ENCODE measurements around the gene B3GAT1.

Gene B3GAT1

DNA sequence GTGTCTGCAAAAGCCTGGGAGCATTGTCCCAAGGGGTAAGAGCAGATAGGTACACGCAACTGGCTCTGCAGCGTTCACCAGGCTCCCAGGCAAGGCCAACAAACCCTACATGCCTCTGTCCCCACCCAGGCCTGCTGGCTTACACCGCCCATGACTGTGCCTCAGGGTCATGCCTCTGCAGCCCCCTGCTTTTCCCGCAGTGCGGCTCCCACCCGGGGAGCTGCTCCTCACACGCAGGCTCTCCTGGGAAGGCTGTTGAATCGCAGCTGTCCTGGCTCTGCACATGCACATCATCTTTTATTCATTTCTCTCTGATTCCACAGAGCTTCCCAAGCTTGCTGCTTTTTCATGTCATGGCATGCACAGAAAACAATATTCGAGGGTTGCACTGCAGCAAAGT lies 29.2 kb upstream of the B3GAT1 start:
- H3K4me3 ChIP-seq (ENCODE audit: low read depth, low read length): no peak overlapping the region
- no peaks in the 10 kb centered on the region for H3K4me1 ChIP-seq (ENCODE audit: control insufficient read depth, insufficient read depth, low read length, unreplicated experiment)
- no peak overlapping the region for H3K27ac ChIP-seq (ENCODE audit: low read depth, low read length)
- H3K79me2 ChIP-seq (ENCODE audit: control insufficient read depth, insufficient read depth, low read length, unreplicated experiment): no peaks in the 10 kb centered on the region
- no peak overlapping the region for H2AFZ ChIP-seq (ENCODE audit: low read length, unreplicated experiment)
- H3K36me3 ChIP-seq (ENCODE audit: insufficient read depth, low read length): no peaks in the 10 kb centered on the region
- no peaks in the 10 kb centered on the region for H3K27me3 ChIP-seq (ENCODE audit: insufficient read depth, low read length)

- Histone ChIP-seq H3K79me2 (ENCODE audit: control insufficient read depth, insufficient read depth, low read length, unreplicated experiment) (no peaks in the 10 kb centered on the region), H3K27ac (ENCODE audit: low read depth, low read length) (no peak overlapping the region), H3K4me3 (ENCODE audit: low read depth, low read length) (no peak overlapping the region), H3K4me1 (ENCODE audit: control insufficient read depth, insufficient read depth, low read length, unreplicated experiment) (no peaks in the 10 kb centered on the region), H3K36me3 (ENCODE audit: insufficient read depth, low read length) (no peaks in the 10 kb centered on the region), H2AFZ (ENCODE audit: low read length, unreplicated experiment) (no peak overlapping the region), H3K27me3 (ENCODE audit: insufficient read depth, low read length) (no peaks in the 10 kb centered on the region)
Measured at GRCh38 chr11:134440851-134441250, 28.8 kb upstream of the B3GAT1 start.

- Histone ChIP-seq H3K27ac (ENCODE audit: low read depth, low read length) (no peak overlapping the region), H3K4me1 (ENCODE audit: control insufficient read depth, insufficient read depth, low read length, unreplicated experiment) (no peaks in the 10 kb centered on the region), H3K79me2 (ENCODE audit: control insufficient read depth, insufficient read depth, low read length, unreplicated experiment) (no peaks in the 10 kb centered on the region), H3K4me3 (ENCODE audit: low read depth, low read length) (no peak overlapping the region), H3K27me3 (ENCODE audit: insufficient read depth, low read length) (no peaks in the 10 kb centered on the region), H3K36me3 (ENCODE audit: insufficient read depth, low read length) (no peaks in the 10 kb centered on the region), H2AFZ (ENCODE audit: low read length, unreplicated experiment) (no peak overlapping the region)
Measured at GRCh38 chr11:134438542-134439537, 26.8 kb upstream of the B3GAT1 start.

GRCh38 chr11:134437821-134438220 lies 25.8 kb upstream of the B3GAT1 start:
- no peaks in the 10 kb centered on the region for H3K79me2 ChIP-seq (ENCODE audit: control insufficient read depth, insufficient read depth, low read length, unreplicated experiment)
- no peaks in the 10 kb centered on the region for H3K27me3 ChIP-seq (ENCODE audit: insufficient read depth, low read length)
- H2AFZ ChIP-seq (ENCODE audit: low read length, unreplicated experiment): no peak overlapping the region
- no peaks in the 10 kb centered on the region for H3K4me1 ChIP-seq (ENCODE audit: control insufficient read depth, insufficient read depth, low read length, unreplicated experiment)
- no peak overlapping the region for H3K27ac ChIP-seq (ENCODE audit: low read depth, low read length)
- no peaks in the 10 kb centered on the region for H3K36me3 ChIP-seq (ENCODE audit: insufficient read depth, low read length)
- H3K4me3 ChIP-seq (ENCODE audit: low read depth, low read length): no peak overlapping the region

GRCh38 chr11:134436781-134437180 lies 24.7 kb upstream of the B3GAT1 start:
- no peaks in the 10 kb centered on the region for H3K36me3 ChIP-seq (ENCODE audit: insufficient read depth, low read length)
- H3K27me3 ChIP-seq (ENCODE audit: insufficient read depth, low read length): no peaks in the 10 kb centered on the region
- H3K79me2 ChIP-seq (ENCODE audit: control insufficient read depth, insufficient read depth, low read length, unreplicated experiment): no peaks in the 10 kb centered on the region
- H2AFZ ChIP-seq (ENCODE audit: low read length, unreplicated experiment): no peak overlapping the region
- no peak overlapping the region for H3K4me3 ChIP-seq (ENCODE audit: low read depth, low read length)
- H3K27ac ChIP-seq (ENCODE audit: low read depth, low read length): no peak overlapping the region
- no peaks in the 10 kb centered on the region for H3K4me1 ChIP-seq (ENCODE audit: control insufficient read depth, insufficient read depth, low read length, unreplicated experiment)

DNA sequence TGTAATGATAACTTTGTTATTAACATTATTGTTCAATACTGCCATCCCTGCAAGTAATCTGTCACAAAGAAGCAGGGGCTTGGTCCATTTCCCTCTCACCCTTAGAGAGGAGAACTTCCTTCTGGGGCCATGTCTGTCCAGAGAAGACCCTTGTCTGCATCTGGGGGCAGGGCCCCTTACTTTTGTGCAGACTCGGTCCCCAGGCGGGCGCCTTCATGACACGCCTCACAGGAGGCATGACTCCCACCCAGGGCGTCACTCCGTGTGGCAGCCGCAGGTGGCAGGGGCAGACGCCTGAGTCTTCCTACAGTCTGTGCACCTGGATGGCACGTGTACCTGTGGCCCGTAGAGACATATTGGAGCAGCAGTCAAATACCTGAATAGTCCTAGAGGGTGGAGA lies 21.8 kb upstream of the B3GAT1 start:
- Histone ChIP-seq H3K27me3 (ENCODE audit: insufficient read depth, low read length) (no peaks in the 10 kb centered on the region), H3K27ac (ENCODE audit: low read depth, low read length) (no peak overlapping the region), H3K79me2 (ENCODE audit: control insufficient read depth, insufficient read depth, low read length, unreplicated experiment) (no peaks in the 10 kb centered on the region), H3K4me1 (ENCODE audit: control insufficient read depth, insufficient read depth, low read length, unreplicated experiment) (no peaks in the 10 kb centered on the region), H2AFZ (ENCODE audit: low read length, unreplicated experiment) (no peak overlapping the region), H3K36me3 (ENCODE audit: insufficient read depth, low read length) (no peaks in the 10 kb centered on the region), H3K4me3 (ENCODE audit: low read depth, low read length) (no peak overlapping the region)

GRCh38 chr11:134433251-134433650 lies 21.2 kb upstream of the B3GAT1 start:
- no peaks in the 10 kb centered on the region for H3K4me1 ChIP-seq (ENCODE audit: control insufficient read depth, insufficient read depth, low read length, unreplicated experiment)
- H3K4me3 ChIP-seq (ENCODE audit: low read depth, low read length): no peak overlapping the region
- no peaks in the 10 kb centered on the region for H3K36me3 ChIP-seq (ENCODE audit: insufficient read depth, low read length)
- no peaks in the 10 kb centered on the region for H3K27me3 ChIP-seq (ENCODE audit: insufficient read depth, low read length)
- H2AFZ ChIP-seq (ENCODE audit: low read length, unreplicated experiment): no peak overlapping the region
- no peak overlapping the region for H3K27ac ChIP-seq (ENCODE audit: low read depth, low read length)
- no peaks in the 10 kb centered on the region for H3K79me2 ChIP-seq (ENCODE audit: control insufficient read depth, insufficient read depth, low read length, unreplicated experiment)

DNA sequence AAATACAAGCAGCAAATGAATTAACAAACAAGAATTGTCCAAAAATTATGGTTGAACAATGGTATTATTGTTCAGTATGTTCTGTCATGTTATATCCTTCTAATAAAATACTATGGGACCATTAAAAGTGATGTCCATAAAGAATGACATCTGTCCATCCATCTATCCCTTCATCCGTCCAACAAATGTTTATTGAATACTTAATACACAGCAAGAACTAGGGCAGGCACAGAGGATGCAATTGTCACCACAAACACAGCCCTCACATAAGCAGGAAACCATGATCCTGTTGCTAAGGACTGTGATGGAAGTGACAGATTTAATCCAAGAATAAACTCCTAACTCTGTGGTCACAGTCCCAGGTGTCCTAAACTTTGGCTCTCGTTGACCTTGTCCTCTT lies 20.7 kb upstream of the B3GAT1 start:
- Histone ChIP-seq H3K27me3 (ENCODE audit: insufficient read depth, low read length) (no peaks in the 10 kb centered on the region), H2AFZ (ENCODE audit: low read length, unreplicated experiment) (no peak overlapping the region), H3K27ac (ENCODE audit: low read depth, low read length) (no peak overlapping the region), H3K4me1 (ENCODE audit: control insufficient read depth, insufficient read depth, low read length, unreplicated experiment) (no peaks in the 10 kb centered on the region), H3K36me3 (ENCODE audit: insufficient read depth, low read length) (no peaks in the 10 kb centered on the region), H3K4me3 (ENCODE audit: low read depth, low read length) (no peak overlapping the region), H3K79me2 (ENCODE audit: control insufficient read depth, insufficient read depth, low read length, unreplicated experiment) (no peaks in the 10 kb centered on the region)

DNA sequence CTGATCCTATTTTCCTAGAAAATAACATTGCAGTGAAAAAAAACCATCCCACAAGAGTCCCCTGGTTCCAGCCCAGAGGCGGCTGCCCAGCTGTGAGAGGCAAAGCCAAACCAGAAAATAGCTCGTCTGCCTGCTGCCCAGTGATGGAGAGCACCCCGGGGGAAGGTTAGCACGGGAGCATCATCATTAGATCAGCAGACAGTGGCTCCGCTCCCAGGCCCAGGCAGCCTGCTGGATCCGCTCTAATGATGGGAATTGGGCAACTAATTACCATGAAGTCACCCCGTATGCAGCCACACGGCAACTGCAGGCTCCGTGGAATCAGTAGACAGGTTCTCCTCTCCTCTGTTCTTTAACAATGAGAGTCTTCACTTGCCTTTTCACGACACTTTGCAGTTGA lies 17.1 kb upstream of the B3GAT1 start:
- H3K36me3 ChIP-seq (ENCODE audit: insufficient read depth, low read length): no peaks in the 10 kb centered on the region
- no peak overlapping the region for H2AFZ ChIP-seq (ENCODE audit: low read length, unreplicated experiment)
- no peaks in the 10 kb centered on the region for H3K27me3 ChIP-seq (ENCODE audit: insufficient read depth, low read length)
- H3K4me1 ChIP-seq (ENCODE audit: control insufficient read depth, insufficient read depth, low read length, unreplicated experiment): no peaks in the 10 kb centered on the region
- no peaks in the 10 kb centered on the region for H3K79me2 ChIP-seq (ENCODE audit: control insufficient read depth, insufficient read depth, low read length, unreplicated experiment)
- no peak overlapping the region for H3K4me3 ChIP-seq (ENCODE audit: low read depth, low read length)
- no peak overlapping the region for H3K27ac ChIP-seq (ENCODE audit: low read depth, low read length)

DNA sequence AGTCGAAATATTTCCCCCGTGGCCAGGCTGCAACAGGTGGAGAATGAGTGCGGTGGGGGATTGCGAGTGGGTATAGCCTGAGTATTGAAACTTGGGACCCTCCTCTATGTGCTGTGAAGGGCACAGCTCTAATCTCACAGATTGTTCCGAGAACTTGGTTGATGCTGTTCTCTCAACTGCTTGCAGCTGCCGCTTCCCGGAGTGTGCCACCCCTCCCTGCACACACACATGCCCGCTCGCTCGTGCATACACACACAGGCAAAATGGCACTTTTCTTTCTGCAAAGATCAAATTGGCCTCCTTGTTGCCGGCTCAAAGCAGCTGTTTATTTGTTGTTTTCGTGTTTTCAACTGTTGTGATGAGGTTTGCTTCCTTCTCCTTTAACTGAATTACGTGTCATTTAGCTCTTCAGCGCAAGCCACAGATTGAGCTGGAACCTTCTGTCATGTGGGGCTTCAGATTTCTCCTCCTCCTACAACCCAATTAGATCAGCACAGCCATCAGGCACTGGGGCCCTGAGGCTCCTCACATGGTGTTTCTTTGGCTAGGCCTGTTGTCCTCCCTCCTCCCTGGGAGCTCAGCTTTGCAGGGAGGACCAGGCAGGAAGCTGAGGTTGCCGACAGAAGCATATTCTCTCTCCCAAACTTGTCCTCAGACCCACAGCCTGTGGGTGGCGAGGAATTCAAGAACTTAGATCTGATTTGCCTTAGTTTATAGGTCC lies 13.9 kb upstream of the B3GAT1 start:
- H3K4me3 ChIP-seq (ENCODE audit: low read depth, low read length): no peak overlapping the region
- no peaks in the 10 kb centered on the region for H3K4me1 ChIP-seq (ENCODE audit: control insufficient read depth, insufficient read depth, low read length, unreplicated experiment)
- H3K27me3 ChIP-seq (ENCODE audit: insufficient read depth, low read length): no peaks in the 10 kb centered on the region
- no peak overlapping the region for H2AFZ ChIP-seq (ENCODE audit: low read length, unreplicated experiment)
- H3K79me2 ChIP-seq (ENCODE audit: control insufficient read depth, insufficient read depth, low read length, unreplicated experiment): no peaks in the 10 kb centered on the region
- no peaks in the 10 kb centered on the region for H3K36me3 ChIP-seq (ENCODE audit: insufficient read depth, low read length)
- no peak overlapping the region for H3K27ac ChIP-seq (ENCODE audit: low read depth, low read length)

- Histone ChIP-seq H3K4me3 (ENCODE audit: low read depth, low read length) (no peak overlapping the region), H3K27me3 (ENCODE audit: insufficient read depth, low read length) (no peaks in the 10 kb centered on the region)
Measured at GRCh38 chr11:134425413-134425812, 13.4 kb upstream of the B3GAT1 start.

More at GRCh38 chr11:134425413-134425812, 13.4 kb upstream of the B3GAT1 start:
- no peaks in the 10 kb centered on the region for H3K4me1 ChIP-seq (ENCODE audit: control insufficient read depth, insufficient read depth, low read length, unreplicated experiment)
- no peak overlapping the region for H2AFZ ChIP-seq (ENCODE audit: low read length, unreplicated experiment)
- H3K36me3 ChIP-seq (ENCODE audit: insufficient read depth, low read length): no peaks in the 10 kb centered on the region
- H3K79me2 ChIP-seq (ENCODE audit: control insufficient read depth, insufficient read depth, low read length, unreplicated experiment): no peaks in the 10 kb centered on the region
- no peak overlapping the region for H3K27ac ChIP-seq (ENCODE audit: low read depth, low read length)
